HepG2 (cell line): Measurements from ENCODE around the gene ADRA2A. TPM values are rescaled to one million over a fixed set of nuclear protein-coding genes. Genes with fewer than 3 reads are reported as not detected.

Experiments
- ATAC-seq: fragments of 200-7000 bp; cut with Tn5 transposase; 3 replicates; pipeline ENCODE4 v1.9.1; 2020; ENCODE audit warnings: mild to moderate bottlenecking, moderate library complexity
- BruUV-seq: library from RNA; stranded (reverse); fragments of 400-500 nt; replicated peaks from 2 replicates; lab custom pipeline; 2021; lab: Mats Ljungman, UMichigan
- CTCF ChIA-PET: fragments of 300-600 bp; formaldehyde crosslinking; extraction: SDS; loops from one replicate; lab custom pipeline; 2021; ENCODE audit warnings: low total read pairs, inconsistent platforms, low intra/inter-chr PET ratio; lab: Yijun Ruan, JAX
- POLR2A ChIA-PET: fragments of 350-600 bp; sonication (Branson Sonifier 250); formaldehyde crosslinking; loops from one replicate; lab custom pipeline; 2020; ENCODE audit warnings: antibody characterized with exemption, inconsistent platforms; lab: Yijun Ruan, JAX
- DNase-seq: peaks from one replicate; pipeline ENCODE4 v3.0.0-alpha.2; 2015; ENCODE audit warnings: low spot score
- FAIRE-seq: peaks from 3 replicates; lab custom pipeline; 2011; peaks lifted over from hg19 to GRCh38; lab: Jason Lieb, UNC
- H2AFZ ChIP-seq: one replicate; pipeline ENCODE4 v1.6.1; 2011; ENCODE audit warnings: low read length, inconsistent platforms
- H3K27ac ChIP-seq: fragments of 300-600 bp; 3 replicates; pipeline ENCODE4 v1.8.0; 2011; ENCODE audit warnings: mixed run types, mild to moderate bottlenecking, mixed read lengths, low read length, inconsistent platforms; ENCODE audit not compliant: insufficient read depth; ENCODE audit errors: extremely low read length
- H3K27me3 ChIP-seq, 2 experiments: fragments of 200-600 bp in 1 of 2; 2 replicates in 1 of 2; 3 replicates in 1 of 2; pipeline versions ENCODE4 v1.6.0 to v1.8.0; 2011; ENCODE audit warnings: low read length in 2 of 2, mild to moderate bottlenecking in 2 of 2, moderate library complexity in 2 of 2, inconsistent platforms in 1 of 2; ENCODE audit not compliant: insufficient read depth in 2 of 2, control insufficient read depth in 1 of 2
- H3K36me3 ChIP-seq, 2 experiments: fragments of 200-600 bp in 1 of 2; replicated peaks in 1 of 2; 2 replicates in 1 of 2; 3 replicates in 1 of 2; pipeline versions ENCODE4 v1.5.1 to v1.8.0; 2011; ENCODE audit warnings: low read length in 2 of 2, inconsistent platforms in 1 of 2; ENCODE audit not compliant: insufficient read depth in 2 of 2, control insufficient read depth in 1 of 2
- H3K4me1 ChIP-seq: 2 replicates; pipeline ENCODE4 v1.5.1; 2012; ENCODE audit warnings: low read length, inconsistent platforms; ENCODE audit not compliant: insufficient read depth
- H3K4me2 ChIP-seq: 2 replicates; pipeline ENCODE4 v1.6.0; 2011; ENCODE audit warnings: low read depth, low read length, inconsistent platforms
- H3K4me3 ChIP-seq, 3 experiments: fragments of 200-600 bp in 1 of 3; sonication (generic), shearing (Covaris generic) in 1 of 3; replicated peaks in 1 of 3; 2 replicates each; pipeline ENCODE4 v1.5.1; 2011 to 2016; ENCODE audit warnings: low read length in 3 of 3, inconsistent platforms in 2 of 3, low read depth in 2 of 3, mild to moderate bottlenecking in 2 of 3, control low read depth in 1 of 3, mixed read lengths in 1 of 3; ENCODE audit not compliant: insufficient read depth in 1 of 3
- H3K79me2 ChIP-seq: one replicate; pipeline ENCODE4 v1.6.1; 2011; ENCODE audit warnings: low read length, inconsistent platforms; ENCODE audit not compliant: insufficient read depth
- H3K9ac ChIP-seq: 2 replicates; pipeline ENCODE4 v1.6.0; 2011; ENCODE audit warnings: mild to moderate bottlenecking, low read depth, low read length, inconsistent platforms; ENCODE audit not compliant: insufficient read depth
- H3K9me3 ChIP-seq: 2 replicates; pipeline ENCODE4 v1.5.1; 2012; ENCODE audit warnings: mild to moderate bottlenecking, low read length
- H4K20me1 ChIP-seq: 2 replicates; pipeline ENCODE4 v1.6.0; 2011; ENCODE audit warnings: inconsistent platforms, mild to moderate bottlenecking, low read length, moderate library complexity; ENCODE audit not compliant: insufficient read depth
- ARID2 ChIP-seq: sonication (generic); formaldehyde crosslinking; IDR thresholded peaks from 2 replicates; pipeline ENCODE4 v1.8.1; 2022; ENCODE audit warnings: mild to moderate bottlenecking, missing genetic modification reagents, borderline replicate concordance
- FOXK1 ChIP-seq: sonication (generic); formaldehyde crosslinking; IDR thresholded peaks from 2 replicates; pipeline ENCODE4 v1.4.0; 2020; ENCODE audit warnings: low read depth, missing genetic modification reagents, borderline replicate concordance
- REPIN1 ChIP-seq: sonication (generic); formaldehyde crosslinking; IDR thresholded peaks from 2 replicates; pipeline ENCODE4 v1.8.0; 2022; ENCODE audit warnings: missing genetic modification reagents, low read depth, mild to moderate bottlenecking, borderline replicate concordance
- SMARCC2 ChIP-seq: fragments of 450-650 bp; IDR thresholded peaks from 2 replicates; pipeline ENCODE4 v1.6.1; 2017; ENCODE audit warnings: antibody characterized with exemption, mild to moderate bottlenecking
- ZNF564 ChIP-seq: sonication (generic); formaldehyde crosslinking; IDR thresholded peaks from 2 replicates; pipeline ENCODE4 v1.8.1; 2023; ENCODE audit warnings: mild to moderate bottlenecking, missing genetic modification reagents
- ZNF768 ChIP-seq: sonication (generic); formaldehyde crosslinking; IDR thresholded peaks from 2 replicates; pipeline ENCODE4 v1.4.0; 2020; ENCODE audit warnings: missing genetic modification reagents
- ZNF839 ChIP-seq: sonication (generic); formaldehyde crosslinking; IDR thresholded peaks from 2 replicates; pipeline ENCODE4 v1.4.0; 2020; ENCODE audit warnings: missing genetic modification reagents, mild to moderate bottlenecking, borderline replicate concordance
- WGBS: methylation state at CpG from one replicate; pipeline ENCODE4 v1.1.6; 2017; ENCODE audit warnings: low lambda C conversion rate; 5-methylcytosine and 5-hydroxymethylcytosine counted together
- in situ Hi-C: cut with HindIII; loops from 2 replicates; pipeline ENCODE4 v1.10.0; 2017; ENCODE audit warnings: low pct_unique_long_range_greater_than_20kb; ENCODE audit not compliant: extremely low pct_ligation_motif_present
- intact Hi-C: fragments of 100-400 bp; cut with micrococcal nuclease; formaldehyde crosslinking; loops from one replicate; pipeline ENCODE4 v1.10.0; 2022; ENCODE audit not compliant: unreplicated experiment
- polyA plus RNA-seq, 8 experiments: library from polyadenylated mRNA; depleted of rRNA in 3 of 8; stranded (reverse) in 7 of 8; unstranded in 1 of 8; fragments of >200 nt; fragmentation: Illumina TruSeq in 4 of 8; extraction: Trizol in 4 of 8; gene quantifications; 2 replicates each; pipeline versions ENCODE4 v1.2.1 to v1.2.3, GENCODE V29; 2011 to 2016; ENCODE audit warnings: low read depth in 4 of 8, missing spikeins in 1 of 8, mixed read lengths in 1 of 8; ENCODE audit not compliant: insufficient read depth in 1 of 8
- total RNA-seq, 5 experiments: library from RNA; depleted of rRNA; stranded (reverse); fragments of >200 nt; fragmentation: Illumina TruSeq; extraction: Trizol; gene quantifications; 2 replicates each; pipeline ENCODE4 v1.2.3, GENCODE V29; 2016; ENCODE audit warnings: low read depth in 1 of 5
- TF ChIP-seq, protein P1 (sequence below): sonication (generic); formaldehyde crosslinking; IDR thresholded peaks from 2 replicates; pipeline ENCODE4 v1.8.0; 2022; ENCODE audit warnings: mild to moderate bottlenecking, missing genetic modification reagents, moderate library complexity
- TF ChIP-seq, protein P2 (sequence below): sonication (generic); formaldehyde crosslinking; IDR thresholded peaks from 2 replicates; pipeline ENCODE4 v1.5.1; 2020; ENCODE audit warnings: missing genetic modification reagents, mild to moderate bottlenecking, borderline replicate concordance

Gene ADRA2A
- total and polyA plus RNA-seq, 2 of the 13 experiments (the other 11 are each of a cell fraction or from before 2014, with no cell fraction given), result 0.01 TPM; not detected in 1

DNA sequence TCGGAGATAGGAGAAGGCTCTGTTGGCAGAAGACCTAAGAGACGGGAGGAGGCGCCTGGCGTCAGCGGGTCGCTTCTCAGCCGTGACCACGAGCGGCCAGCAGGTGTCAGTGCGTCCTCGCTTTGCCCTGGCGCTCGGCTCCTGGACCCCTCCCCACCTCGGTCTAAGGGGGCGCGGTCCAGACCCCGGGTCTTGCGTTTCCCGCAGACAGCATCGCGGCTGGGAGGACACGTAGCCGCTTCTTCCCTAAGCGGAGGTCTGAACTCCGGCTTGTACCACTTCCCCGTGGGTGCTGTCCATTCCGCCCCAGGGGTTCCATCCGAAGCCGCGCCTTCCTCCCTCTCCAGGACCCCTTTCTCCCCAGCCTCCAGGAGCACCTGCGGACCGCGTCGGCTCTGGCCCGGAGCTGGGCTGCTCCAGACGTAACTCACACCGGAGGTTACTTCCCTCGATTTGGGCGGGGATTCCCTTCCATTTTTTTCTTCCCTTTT lies 593 bp upstream of the ADRA2A start (continued):
- no peak for TF ChIP-seq ZNF564
- TF ChIP-seq ARID2 (CRISPR knock-in tag), result no peak
- no peak for TF ChIP-seq ZNF839 (CRISPR knock-in tag)
- TF ChIP-seq REPIN1 (CRISPR knock-in tag), result no peak
- TF ChIP-seq SMARCC2, result no peak
- TF ChIP-seq, protein P1, sequence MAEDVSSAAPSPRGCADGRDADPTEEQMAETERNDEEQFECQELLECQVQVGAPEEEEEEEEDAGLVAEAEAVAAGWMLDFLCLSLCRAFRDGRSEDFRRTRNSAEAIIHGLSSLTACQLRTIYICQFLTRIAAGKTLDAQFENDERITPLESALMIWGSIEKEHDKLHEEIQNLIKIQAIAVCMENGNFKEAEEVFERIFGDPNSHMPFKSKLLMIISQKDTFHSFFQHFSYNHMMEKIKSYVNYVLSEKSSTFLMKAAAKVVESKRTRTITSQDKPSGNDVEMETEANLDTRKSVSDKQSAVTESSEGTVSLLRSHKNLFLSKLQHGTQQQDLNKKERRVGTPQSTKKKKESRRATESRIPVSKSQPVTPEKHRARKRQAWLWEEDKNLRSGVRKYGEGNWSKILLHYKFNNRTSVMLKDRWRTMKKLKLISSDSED, result no peak
- TF ChIP-seq FOXK1 (CRISPR knock-in tag), result no peak

DNA sequence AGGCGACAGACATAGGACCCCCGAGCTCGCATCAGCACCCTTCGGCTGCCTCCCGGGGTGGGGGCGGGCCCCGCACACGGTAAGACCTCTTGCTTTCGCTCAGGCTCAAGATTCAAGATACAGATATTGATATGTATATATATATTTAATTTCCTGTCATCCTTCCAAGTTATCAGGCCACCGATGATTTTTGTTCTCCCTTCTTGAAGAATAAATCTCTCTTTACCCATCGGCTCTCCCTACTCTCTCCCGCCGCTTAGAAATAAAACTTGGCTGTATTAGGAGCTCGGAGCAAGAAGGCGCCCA lies 603 bp downstream of the ADRA2A start:
- no peak for ATAC-seq
- Histone ChIP-seq H4K20me1 (no peaks in the 10 kb centered on the region), H3K4me1 (no peaks in the 10 kb centered on the region)

More for the DNA sequence above, 603 bp downstream of the ADRA2A start:
- ChIA-PET CTCF (interaction anchor here (1.9 kb wide), 1 partner anchor 521 kb away, joined by 11 read pairs; no protein-coding TSS in a partner anchor), POLR2A (no interaction called here)
- no peaks in the 10 kb centered on the region for H3K36me3 ChIP-seq
- no peak overlapping the region for H2AFZ ChIP-seq
- no peak overlapping the region for H3K27ac ChIP-seq
- no peak overlapping the region for H3K4me2 ChIP-seq
- peak overlapping the region in 1 of 3 experiments; percentile 70; a peak in 1 of 6 replicates for H3K4me3 ChIP-seq
- H3K9ac ChIP-seq, result no peak overlapping the region
- in situ Hi-C loops, result loop anchor here (25.0 kb wide), 1 partner anchor 1235 kb away; no protein-coding TSS in a partner anchor
- TF ChIP-seq, protein P2, sequence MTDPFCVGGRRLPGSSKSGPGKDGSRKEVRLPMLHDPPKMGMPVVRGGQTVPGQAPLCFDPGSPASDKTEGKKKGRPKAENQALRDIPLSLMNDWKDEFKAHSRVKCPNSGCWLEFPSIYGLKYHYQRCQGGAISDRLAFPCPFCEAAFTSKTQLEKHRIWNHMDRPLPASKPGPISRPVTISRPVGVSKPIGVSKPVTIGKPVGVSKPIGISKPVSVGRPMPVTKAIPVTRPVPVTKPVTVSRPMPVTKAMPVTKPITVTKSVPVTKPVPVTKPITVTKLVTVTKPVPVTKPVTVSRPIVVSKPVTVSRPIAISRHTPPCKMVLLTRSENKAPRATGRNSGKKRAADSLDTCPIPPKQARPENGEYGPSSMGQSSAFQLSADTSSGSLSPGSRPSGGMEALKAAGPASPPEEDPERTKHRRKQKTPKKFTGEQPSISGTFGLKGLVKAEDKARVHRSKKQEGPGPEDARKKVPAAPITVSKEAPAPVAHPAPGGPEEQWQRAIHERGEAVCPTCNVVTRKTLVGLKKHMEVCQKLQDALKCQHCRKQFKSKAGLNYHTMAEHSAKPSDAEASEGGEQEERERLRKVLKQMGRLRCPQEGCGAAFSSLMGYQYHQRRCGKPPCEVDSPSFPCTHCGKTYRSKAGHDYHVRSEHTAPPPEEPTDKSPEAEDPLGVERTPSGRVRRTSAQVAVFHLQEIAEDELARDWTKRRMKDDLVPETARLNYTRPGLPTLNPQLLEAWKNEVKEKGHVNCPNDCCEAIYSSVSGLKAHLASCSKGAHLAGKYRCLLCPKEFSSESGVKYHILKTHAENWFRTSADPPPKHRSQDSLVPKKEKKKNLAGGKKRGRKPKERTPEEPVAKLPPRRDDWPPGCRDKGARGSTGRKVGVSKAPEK (CRISPR knock-in tag), result no peak
- 0 out of 2 replicates have a peak, but pooled peaks have one; percentile 0 for TF ChIP-seq ZNF768 (CRISPR knock-in tag)
- BruUV-seq, result no TSS peak
- H3K27me3 ChIP-seq, result peaks cover 7 to 23% of the 10 kb centered on the region in 2 experiments
- H3K79me2 ChIP-seq, result no peaks in the 10 kb centered on the region
- intact Hi-C loops, result no loop called here
- DNase-seq (no peak), FAIRE-seq (no peak)
- WGBS, result 11% methylated on average over 13 of the region's 15 CpGs
- H3K9me3 ChIP-seq, result no peaks in the 10 kb centered on the region
